Measurements from ENCODE around the gene CRHR2.
A peak's percentile ranks its signal among the peaks of the same experiment; 100 is the strongest.

Gene CRHR2

GRCh38 chr7:30727061-30727945 lies 45.0 kb upstream of the CRHR2 start:
- Histone ChIP-seq H3K4me3 (ENCODE audit: low read depth, low read length, poor library complexity, severe bottlenecking) (no peak overlapping the region), H2AFZ (ENCODE audit: low read length) (no peak overlapping the region), H3K4me2 (ENCODE audit: low read length) (peak overlapping the region; percentile 13), H3K79me2 (ENCODE audit: insufficient read depth, low read length) (no peaks in the 10 kb centered on the region), H3F3A (ENCODE audit: insufficient read depth, low read length) (no peaks in the 10 kb centered on the region), H3K9me2 (ENCODE audit: low read depth, low read length) (no peaks in the 10 kb centered on the region), H4K20me1 (ENCODE audit: insufficient read depth, low read length) (no peaks in the 10 kb centered on the region), H3K9me3 (ENCODE audit: low read length) (no peaks in the 10 kb centered on the region), H3K9ac (ENCODE audit: low read length) (no peak overlapping the region), H3K27me3 (ENCODE audit: insufficient read depth, low read length) (0 out of 2 replicates have a peak, but pooled peaks cover 8% of the 10 kb centered on the region), H3K4me1 (ENCODE audit: insufficient read depth, low read length, severe bottlenecking) (peaks cover 13% of the 10 kb centered on the region), H3K36me3 (ENCODE audit: insufficient read depth, low read length) (no peaks in the 10 kb centered on the region), H3K27ac (ENCODE audit: low read depth, low read length, poor library complexity, severe bottlenecking) (no peak overlapping the region)
- TF ChIP-seq EZH2 (IDR thresholded peaks at IDR 0.05; ENCODE audit: borderline replicate concordance, low read length) (no peak), CTCF (IDR thresholded peaks at IDR 0.05; ENCODE audit: low read length) (no peak)

- 0 out of 2 replicates have a peak overlapping the region, but pooled peaks have one; percentile 13 for H3K4me2 ChIP-seq (ENCODE audit: low read length)
Measured at GRCh38 chr7:30726296-30727006, 44.2 kb upstream of the CRHR2 start.

GRCh38 chr7:30723776-30724175 lies 41.5 kb upstream of the CRHR2 start:
- no peaks in the 10 kb centered on the region for H3K36me3 ChIP-seq (ENCODE audit: insufficient read depth, low read length)
- H4K20me1 ChIP-seq (ENCODE audit: insufficient read depth, low read length): no peaks in the 10 kb centered on the region
- H3K9me2 ChIP-seq (ENCODE audit: low read depth, low read length): no peaks in the 10 kb centered on the region
- no peaks in the 10 kb centered on the region for H3K79me2 ChIP-seq (ENCODE audit: insufficient read depth, low read length)
- H3K9me3 ChIP-seq (ENCODE audit: low read length): no peaks in the 10 kb centered on the region
- no peaks in the 10 kb centered on the region for H3F3A ChIP-seq (ENCODE audit: insufficient read depth, low read length)
- peaks cover 7% of the 10 kb centered on the region; the same call in 1 of the 2 replicates for H3K27me3 ChIP-seq (ENCODE audit: insufficient read depth, low read length)
- no peak overlapping the region for H3K4me2 ChIP-seq (ENCODE audit: low read length)
- no peak overlapping the region for H3K9ac ChIP-seq (ENCODE audit: low read length)
- no peak overlapping the region for H2AFZ ChIP-seq (ENCODE audit: low read length)
- H3K4me1 ChIP-seq (ENCODE audit: insufficient read depth, low read length, severe bottlenecking): peaks cover 13% of the 10 kb centered on the region
- no peak overlapping the region for H3K4me3 ChIP-seq (ENCODE audit: low read depth, low read length, poor library complexity, severe bottlenecking)
- TF ChIP-seq EZH2 (IDR thresholded peaks at IDR 0.05; ENCODE audit: borderline replicate concordance, low read length) (no peak), CTCF (IDR thresholded peaks at IDR 0.05; ENCODE audit: low read length) (no peak)
- no peak overlapping the region for H3K27ac ChIP-seq (ENCODE audit: low read depth, low read length, poor library complexity, severe bottlenecking)

More at GRCh38 chr7:30726296-30727006, 44.2 kb upstream of the CRHR2 start:
- H3K27ac ChIP-seq (ENCODE audit: low read depth, low read length, poor library complexity, severe bottlenecking): no peak overlapping the region
- no peak overlapping the region for H3K9ac ChIP-seq (ENCODE audit: low read length)
- no peaks in the 10 kb centered on the region for H4K20me1 ChIP-seq (ENCODE audit: insufficient read depth, low read length)
- 0 out of 2 replicates have a peak, but pooled peaks cover 8% of the 10 kb centered on the region for H3K27me3 ChIP-seq (ENCODE audit: insufficient read depth, low read length)
- TF ChIP-seq CTCF (IDR thresholded peaks at IDR 0.05; ENCODE audit: low read length): peak; percentile 17; the same call in 1 of the 2 replicates
- TF ChIP-seq EZH2 (IDR thresholded peaks at IDR 0.05; ENCODE audit: borderline replicate concordance, low read length): no peak
- H2AFZ ChIP-seq (ENCODE audit: low read length): no peak overlapping the region
- H3K79me2 ChIP-seq (ENCODE audit: insufficient read depth, low read length): no peaks in the 10 kb centered on the region
- H3K9me3 ChIP-seq (ENCODE audit: low read length): no peaks in the 10 kb centered on the region
- no peaks in the 10 kb centered on the region for H3F3A ChIP-seq (ENCODE audit: insufficient read depth, low read length)
- H3K4me1 ChIP-seq (ENCODE audit: insufficient read depth, low read length, severe bottlenecking): peaks cover 13% of the 10 kb centered on the region
- H3K9me2 ChIP-seq (ENCODE audit: low read depth, low read length): no peaks in the 10 kb centered on the region
- H3K4me3 ChIP-seq (ENCODE audit: low read depth, low read length, poor library complexity, severe bottlenecking): no peak overlapping the region
- H3K36me3 ChIP-seq (ENCODE audit: insufficient read depth, low read length): no peaks in the 10 kb centered on the region
